Neuron (in vitro differentiated cells): ENCODE measurements around the gene AFDN.

Experiments
- H2AFZ ChIP-seq: one replicate; pipeline ENCODE4 v1.6.1; 2013; ENCODE audit warnings: low read depth, mild to moderate bottlenecking, inconsistent platforms, low read length, moderate library complexity
- H3K27me3 ChIP-seq: one replicate; pipeline ENCODE4 v1.6.1; 2013; ENCODE audit warnings: low read length; ENCODE audit not compliant: insufficient read depth
- H3K36me3 ChIP-seq: one replicate; pipeline ENCODE4 v1.6.1; 2013; ENCODE audit warnings: low read length; ENCODE audit not compliant: insufficient read depth
- H3K4me1 ChIP-seq: one replicate; pipeline ENCODE4 v1.6.1; 2013; ENCODE audit warnings: low read length; ENCODE audit not compliant: insufficient read depth
- H3K4me3 ChIP-seq: 2 replicates; pipeline ENCODE4 v1.5.1; 2013; ENCODE audit warnings: mild to moderate bottlenecking, low read length, moderate library complexity
- H3K9me3 ChIP-seq: one replicate; pipeline ENCODE4 v1.6.1; 2013; ENCODE audit warnings: low read length

AFDN gene

DNA sequence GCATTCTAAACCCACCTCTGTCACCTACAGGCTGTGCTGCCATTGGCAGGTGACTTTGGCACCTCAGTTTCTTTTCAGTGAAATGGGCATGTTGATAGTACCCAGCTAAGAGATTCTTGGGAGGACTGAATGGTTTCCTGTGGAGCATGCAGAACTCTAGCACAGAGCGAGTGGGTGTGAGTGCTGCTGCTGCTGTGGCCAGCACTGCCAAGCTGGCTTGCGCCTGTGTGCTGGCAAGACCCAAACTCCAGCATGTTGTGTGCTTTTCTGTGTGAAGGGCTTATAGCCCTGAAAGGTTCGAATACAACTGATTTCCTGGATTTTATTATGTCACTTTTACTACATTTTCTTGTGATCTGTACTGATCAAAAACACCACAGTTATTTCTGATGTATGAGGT lies 92.6 kb downstream of the AFDN start:
- H3K36me3 ChIP-seq, result peaks cover 90% of the 10 kb centered on the region
- H3K9me3 ChIP-seq, result no peaks in the 10 kb centered on the region
- H3K4me1 ChIP-seq, result no peaks in the 10 kb centered on the region
- no peak overlapping the region for H3K4me3 ChIP-seq
- no peaks in the 10 kb centered on the region for H3K27me3 ChIP-seq
- no peak overlapping the region for H2AFZ ChIP-seq

- Histone ChIP-seq H3K36me3 (peaks cover 88% of the 10 kb centered on the region), H3K4me3 (no peak overlapping the region), H2AFZ (no peak overlapping the region), H3K27me3 (no peaks in the 10 kb centered on the region), H3K4me1 (no peaks in the 10 kb centered on the region), H3K9me3 (no peaks in the 10 kb centered on the region)
These were observed 93.5 kb downstream of the AFDN start for GRCh38 chr6:167920165-167920564.

DNA sequence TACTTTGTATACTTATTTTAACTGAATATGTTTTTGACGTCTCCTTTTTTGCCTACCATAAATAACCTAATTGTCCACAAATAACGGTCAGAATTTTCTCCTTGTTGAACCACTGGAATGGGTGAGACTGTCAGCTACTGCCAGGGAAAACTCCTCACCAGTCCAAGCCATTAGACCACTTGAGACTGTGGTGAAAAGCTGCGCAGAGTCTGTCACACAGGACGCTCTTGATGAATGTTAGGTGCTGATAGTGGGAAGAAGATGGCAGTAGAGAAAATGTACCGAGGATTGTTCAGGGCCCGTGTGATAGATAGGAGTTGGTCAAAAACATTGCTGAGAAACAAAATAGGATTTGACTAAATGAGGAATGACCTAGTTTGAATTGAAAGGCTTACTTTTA lies 95.1 kb downstream of the AFDN start:
- H2AFZ ChIP-seq, result no peak overlapping the region
- peaks cover 90% of the 10 kb centered on the region for H3K36me3 ChIP-seq
- no peaks in the 10 kb centered on the region for H3K9me3 ChIP-seq
- H3K4me3 ChIP-seq, result no peak overlapping the region
- no peaks in the 10 kb centered on the region for H3K4me1 ChIP-seq
- no peaks in the 10 kb centered on the region for H3K27me3 ChIP-seq

DNA sequence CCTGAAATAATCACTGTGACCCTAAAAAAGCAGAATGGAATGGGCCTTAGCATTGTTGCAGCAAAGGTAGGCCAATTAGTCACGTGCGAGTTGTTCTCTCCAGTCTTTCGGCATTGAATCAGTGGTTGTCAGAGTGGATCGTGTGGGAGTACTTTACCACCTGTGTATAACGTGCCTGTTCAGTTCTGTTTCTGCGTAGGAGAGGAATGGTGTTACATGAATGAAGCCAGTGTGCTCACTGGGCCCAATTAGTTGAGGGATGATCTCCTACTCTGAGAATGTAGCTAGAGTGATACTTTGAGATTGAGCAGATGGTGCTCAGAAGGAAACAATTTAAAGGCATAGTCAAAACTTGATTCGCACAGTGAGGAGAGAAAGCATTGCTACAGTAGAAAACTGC lies 98.3 kb downstream of the AFDN start:
- H3K4me1 ChIP-seq, result no peaks in the 10 kb centered on the region

DNA sequence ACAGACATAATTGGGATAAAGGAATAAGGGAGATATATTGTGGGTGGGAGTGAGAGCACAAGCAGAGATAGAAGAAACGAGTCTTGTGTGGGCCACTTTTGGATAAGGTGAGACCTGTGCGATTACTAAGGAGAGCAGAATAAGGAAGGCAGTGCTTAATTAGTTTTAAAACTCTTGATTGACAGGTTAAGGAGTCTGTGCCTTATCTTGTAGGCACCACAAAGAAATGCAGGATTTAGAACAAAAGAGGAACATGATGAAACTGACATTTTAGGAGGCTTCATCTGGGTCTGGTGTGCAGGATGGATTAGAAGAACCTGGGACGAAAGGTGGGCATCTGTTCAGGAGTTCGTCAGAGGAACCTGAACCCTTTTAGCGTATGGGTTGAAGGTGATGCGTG lies 100.5 kb downstream of the AFDN start:
- Histone ChIP-seq H3K27me3 (no peaks in the 10 kb centered on the region), H2AFZ (no peak overlapping the region), H3K36me3 (peaks cover 90% of the 10 kb centered on the region), H3K4me3 (no peak overlapping the region), H3K4me1 (no peaks in the 10 kb centered on the region), H3K9me3 (no peaks in the 10 kb centered on the region)

More for the DNA sequence above, 98.3 kb downstream of the AFDN start:
- peaks cover 91% of the 10 kb centered on the region for H3K36me3 ChIP-seq
- H3K27me3 ChIP-seq, result no peaks in the 10 kb centered on the region
- no peaks in the 10 kb centered on the region for H3K9me3 ChIP-seq
- no peak overlapping the region for H2AFZ ChIP-seq
- no peak overlapping the region for H3K4me3 ChIP-seq

- peaks cover 87% of the 10 kb centered on the region for H3K36me3 ChIP-seq
- H2AFZ ChIP-seq, result no peak overlapping the region
These were observed 101.4 kb downstream of the AFDN start for GRCh38 chr6:167928111-167928510.

GRCh38 chr6:167930295-167930694 lies 103.6 kb downstream of the AFDN start:
- H3K36me3 ChIP-seq, result peaks cover 84% of the 10 kb centered on the region
- H3K4me1 ChIP-seq, result peaks cover 3% of the 10 kb centered on the region
- no peaks in the 10 kb centered on the region for H3K27me3 ChIP-seq
- H3K4me3 ChIP-seq, result no peak overlapping the region
- H2AFZ ChIP-seq, result no peak overlapping the region
- H3K9me3 ChIP-seq, result no peaks in the 10 kb centered on the region

More at GRCh38 chr6:167928111-167928510, 101.4 kb downstream of the AFDN start:
- no peaks in the 10 kb centered on the region for H3K9me3 ChIP-seq
- H3K4me1 ChIP-seq, result peaks cover 3% of the 10 kb centered on the region
- H3K4me3 ChIP-seq, result no peak overlapping the region
- no peaks in the 10 kb centered on the region for H3K27me3 ChIP-seq

GRCh38 chr6:167932468-167933276 lies 106.0 kb downstream of the AFDN start:
- peaks cover 75% of the 10 kb centered on the region for H3K36me3 ChIP-seq
- no peak overlapping the region for H3K4me3 ChIP-seq

GRCh38 chr6:167933290-167933689 lies 106.6 kb downstream of the AFDN start:
- Histone ChIP-seq H3K4me3 (no peak overlapping the region), H3K4me1 (peaks cover 3% of the 10 kb centered on the region), H3K27me3 (no peaks in the 10 kb centered on the region), H2AFZ (no peak overlapping the region), H3K9me3 (no peaks in the 10 kb centered on the region), H3K36me3 (peaks cover 72% of the 10 kb centered on the region)

More at GRCh38 chr6:167932468-167933276, 106.0 kb downstream of the AFDN start:
- Histone ChIP-seq H2AFZ (no peak overlapping the region), H3K4me1 (peaks cover 3% of the 10 kb centered on the region), H3K27me3 (no peaks in the 10 kb centered on the region), H3K9me3 (no peaks in the 10 kb centered on the region)

GRCh38 chr6:167933847-167934246 lies 107.1 kb downstream of the AFDN start:
- no peak overlapping the region for H3K4me3 ChIP-seq
- H2AFZ ChIP-seq, result no peak overlapping the region
- H3K4me1 ChIP-seq, result peaks cover 3% of the 10 kb centered on the region
- H3K36me3 ChIP-seq, result peaks cover 67% of the 10 kb centered on the region
- no peaks in the 10 kb centered on the region for H3K27me3 ChIP-seq
- no peaks in the 10 kb centered on the region for H3K9me3 ChIP-seq

- H3K36me3 ChIP-seq, result peaks cover 66% of the 10 kb centered on the region
- no peak overlapping the region for H2AFZ ChIP-seq
- no peaks in the 10 kb centered on the region for H3K27me3 ChIP-seq
- H3K4me3 ChIP-seq, result no peak overlapping the region
- no peaks in the 10 kb centered on the region for H3K9me3 ChIP-seq
- peaks cover 3% of the 10 kb centered on the region for H3K4me1 ChIP-seq
These were observed 107.7 kb downstream of the AFDN start for GRCh38 chr6:167934426-167934864.

GRCh38 chr6:167936051-167936450 lies 109.3 kb downstream of the AFDN start:
- peaks cover 50% of the 10 kb centered on the region for H3K36me3 ChIP-seq
- H3K9me3 ChIP-seq, result no peaks in the 10 kb centered on the region
- no peak overlapping the region for H2AFZ ChIP-seq
- no peaks in the 10 kb centered on the region for H3K27me3 ChIP-seq
- H3K4me1 ChIP-seq, result peaks cover 3% of the 10 kb centered on the region
- H3K4me3 ChIP-seq, result no peak overlapping the region

GRCh38 chr6:167937301-167937700 lies 110.6 kb downstream of the AFDN start:
- H3K4me1 ChIP-seq, result peaks cover 3% of the 10 kb centered on the region
- H3K4me3 ChIP-seq, result no peak overlapping the region
- no peaks in the 10 kb centered on the region for H3K9me3 ChIP-seq
- peaks cover 44% of the 10 kb centered on the region for H3K36me3 ChIP-seq
- H3K27me3 ChIP-seq, result no peaks in the 10 kb centered on the region
- H2AFZ ChIP-seq, result no peak overlapping the region
